Esophagus squamous epithelium (tissue), 5 donors: ENCODE data around the gene SYT2. TPM values are rescaled to one million over a fixed set of nuclear protein-coding genes. Genes with fewer than 3 reads are reported as not detected.
A peak's percentile ranks its signal among the peaks of the same experiment; 100 is the strongest.
"Not testable (repeated sequence)": the region's sequence is repeated elsewhere in the genome, so short reads cannot be mapped to it uniquely, and the experiment has no call there.

Source experiments
- DNase-seq: peaks from one replicate; lab custom pipeline; 2025; lab: John Stamatoyannopoulos, UW
- H3K27ac ChIP-seq, 4 donors: fragments of 200-600 bp; sonication (generic); one replicate each; pipeline ENCODE4 v1.5.1; 2016 to 2019; ENCODE audit warnings: mild to moderate bottlenecking in 1 of 4
- H3K27me3 ChIP-seq, 4 donors: fragments of 200-600 bp; sonication (generic); 1 replicate in 3 of 4; 2 replicates in 1 of 4; pipeline versions ENCODE4 v1.5.1 to v1.6.0; 2017 to 2021; ENCODE audit warnings: antibody characterized with exemption in 1 of 4
- H3K36me3 ChIP-seq, 3 donors: fragments of 200-600 bp; sonication (generic); one replicate each; pipeline ENCODE4 v1.5.1; 2016 to 2019
- H3K4me1 ChIP-seq, 3 donors: fragments of 200-600 bp; sonication (generic); one replicate each; pipeline ENCODE4 v1.5.1; 2017 to 2019
- H3K4me3 ChIP-seq, 4 donors: fragments of 200-600 bp; sonication (generic); 1 replicate in 3 of 4; 2 replicates in 1 of 4; pipeline ENCODE4 v1.5.1; 2016 to 2019; ENCODE audit warnings: mild to moderate bottlenecking in 2 of 4, moderate library complexity in 1 of 4
- H3K9me3 ChIP-seq, 3 donors: fragments of 200-600 bp; sonication (generic); one replicate each; pipeline ENCODE4 v1.5.1; 2016 to 2019
- POLR2A ChIP-seq, 4 donors: fragments of 450-650 bp; IDR thresholded peaks; one replicate each; pipeline ENCODE4 v1.6.1; 2017; ENCODE audit warnings: antibody characterized with exemption in 4 of 4, mild to moderate bottlenecking in 4 of 4, moderate library complexity in 3 of 4
- WGBS, 2 donors: methylation state at CpG; one replicate each; pipeline ENCODE4 v1.1.5; 2018; 5-methylcytosine and 5-hydroxymethylcytosine counted together
- intact Hi-C: fragments of 100-400 bp; cut with DNase I; formaldehyde crosslinking; loops from one replicate; pipeline ENCODE4 v1.15.0; 2022
- total RNA-seq, 4 donors: library from RNA; depleted of rRNA; stranded (reverse); fragments of >200 nt; gene quantifications; one replicate each; pipeline ENCODE4 v1.1.0, GENCODE V29; 2016
- TF ChIP-seq, protein P1 (sequence below), 6 experiments: fragments of 450-650 bp in 4 of 6; fragments of 200-600 bp in 2 of 6; sonication (generic) in 2 of 6; IDR thresholded peaks; one replicate each; pipeline ENCODE4 v1.5.1; 2016 to 2019; ENCODE audit warnings: antibody characterized with exemption in 6 of 6, mild to moderate bottlenecking in 4 of 6, moderate library complexity in 4 of 6
- donor health status: DM: yes; HTN: yes; CAD: no.

Gene SYT2
- total RNA-seq, 4 donors from 2014 or later: not detected

DNA sequence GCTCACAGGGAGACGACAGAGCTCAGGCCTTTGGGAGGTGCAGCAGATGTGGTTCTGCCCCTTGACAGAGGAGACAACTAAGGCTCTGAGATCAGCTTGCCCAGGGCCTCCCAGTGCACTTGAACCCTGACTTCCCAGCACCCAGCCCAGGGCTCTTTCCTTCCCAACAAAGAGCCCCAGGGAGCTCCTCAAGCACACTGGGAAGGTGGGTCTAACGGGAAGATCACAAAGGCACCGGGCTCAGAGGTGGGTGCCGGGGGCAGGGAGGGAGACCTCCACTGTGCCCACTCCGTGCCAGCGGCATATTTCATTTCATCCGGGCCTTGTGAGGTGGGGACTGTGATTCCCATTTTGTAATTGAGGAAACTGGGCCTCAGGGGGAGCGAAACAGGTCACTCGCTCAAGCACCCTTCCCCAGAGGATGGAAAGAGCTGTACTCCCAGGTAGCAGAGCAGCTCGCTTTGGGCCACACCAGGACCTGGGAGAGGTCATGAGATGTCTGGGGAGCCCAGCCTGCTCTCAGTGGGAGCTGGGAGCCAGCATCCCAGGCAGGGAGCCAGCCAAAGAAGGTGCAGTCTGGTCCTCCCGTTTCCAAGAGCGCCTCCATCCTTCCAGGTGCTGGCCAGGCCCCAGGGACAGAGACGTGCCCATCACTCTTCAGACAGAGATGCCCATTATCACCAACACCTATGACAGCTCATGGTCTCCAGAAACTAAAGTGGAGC lies 82.3 kb downstream of the SYT2 start:
- no peak for DNase-seq
- Histone ChIP-seq H3K9me3 (no peaks in the 10 kb centered on the region), H3K27ac (no peak overlapping the region), H3K36me3 (no peaks in the 10 kb centered on the region), H3K4me1 (peaks cover 0 to 19% (median 5%) of the 10 kb centered on the region in 3 donors), H3K4me3 (no peak overlapping the region), H3K27me3 (peaks cover 0 to 57% (median 0%) of the 10 kb centered on the region in 4 donors)
- WGBS, 2 donors: 89 to 94% methylated on average over 1 to 2 of the region's 13 CpGs
- TF ChIP-seq POLR2A (IDR thresholded peaks at IDR 0.05): no peak
- TF ChIP-seq, protein P1, sequence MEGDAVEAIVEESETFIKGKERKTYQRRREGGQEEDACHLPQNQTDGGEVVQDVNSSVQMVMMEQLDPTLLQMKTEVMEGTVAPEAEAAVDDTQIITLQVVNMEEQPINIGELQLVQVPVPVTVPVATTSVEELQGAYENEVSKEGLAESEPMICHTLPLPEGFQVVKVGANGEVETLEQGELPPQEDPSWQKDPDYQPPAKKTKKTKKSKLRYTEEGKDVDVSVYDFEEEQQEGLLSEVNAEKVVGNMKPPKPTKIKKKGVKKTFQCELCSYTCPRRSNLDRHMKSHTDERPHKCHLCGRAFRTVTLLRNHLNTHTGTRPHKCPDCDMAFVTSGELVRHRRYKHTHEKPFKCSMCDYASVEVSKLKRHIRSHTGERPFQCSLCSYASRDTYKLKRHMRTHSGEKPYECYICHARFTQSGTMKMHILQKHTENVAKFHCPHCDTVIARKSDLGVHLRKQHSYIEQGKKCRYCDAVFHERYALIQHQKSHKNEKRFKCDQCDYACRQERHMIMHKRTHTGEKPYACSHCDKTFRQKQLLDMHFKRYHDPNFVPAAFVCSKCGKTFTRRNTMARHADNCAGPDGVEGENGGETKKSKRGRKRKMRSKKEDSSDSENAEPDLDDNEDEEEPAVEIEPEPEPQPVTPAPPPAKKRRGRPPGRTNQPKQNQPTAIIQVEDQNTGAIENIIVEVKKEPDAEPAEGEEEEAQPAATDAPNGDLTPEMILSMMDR (IDR thresholded peaks at IDR 0.05): no peak
- intact Hi-C loops: no loop called here

DNA sequence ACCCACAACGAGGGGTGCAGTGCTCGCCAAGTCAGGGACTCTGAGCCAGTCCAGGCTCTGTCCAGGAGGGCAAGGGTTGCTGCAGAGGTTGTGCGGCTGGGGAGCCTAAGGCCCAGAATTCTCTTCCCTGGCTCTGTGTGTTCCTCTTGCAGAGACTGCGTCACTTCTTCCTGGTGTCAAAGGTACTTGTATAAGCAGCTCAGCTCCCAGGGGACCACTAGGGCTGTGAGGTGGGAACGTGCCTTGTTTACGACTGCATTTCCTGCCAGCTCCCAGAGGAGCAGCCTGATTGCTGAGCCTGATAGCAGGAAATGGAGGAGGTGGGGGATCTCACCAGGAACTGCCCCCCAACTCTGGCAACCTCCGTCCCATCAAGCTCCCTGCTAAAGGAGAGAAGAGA lies 83.2 kb downstream of the SYT2 start:
- H3K27ac ChIP-seq, H3K4me3 ChIP-seq, DNase-seq, intact Hi-C loops, H3K36me3 ChIP-seq, H3K9me3 ChIP-seq: not testable (repeated sequence)
- 100% methylated on average over 1 of the region's 7 CpGs; no CpG with 5 or more reads in 1 of the 2 donors for WGBS, 2 donors
- Histone ChIP-seq H3K27me3 (peaks cover 0 to 60% (median 0%) of the 10 kb centered on the region in 4 donors), H3K4me1 (peaks cover 0 to 23% (median 8%) of the 10 kb centered on the region in 3 donors)

DNA sequence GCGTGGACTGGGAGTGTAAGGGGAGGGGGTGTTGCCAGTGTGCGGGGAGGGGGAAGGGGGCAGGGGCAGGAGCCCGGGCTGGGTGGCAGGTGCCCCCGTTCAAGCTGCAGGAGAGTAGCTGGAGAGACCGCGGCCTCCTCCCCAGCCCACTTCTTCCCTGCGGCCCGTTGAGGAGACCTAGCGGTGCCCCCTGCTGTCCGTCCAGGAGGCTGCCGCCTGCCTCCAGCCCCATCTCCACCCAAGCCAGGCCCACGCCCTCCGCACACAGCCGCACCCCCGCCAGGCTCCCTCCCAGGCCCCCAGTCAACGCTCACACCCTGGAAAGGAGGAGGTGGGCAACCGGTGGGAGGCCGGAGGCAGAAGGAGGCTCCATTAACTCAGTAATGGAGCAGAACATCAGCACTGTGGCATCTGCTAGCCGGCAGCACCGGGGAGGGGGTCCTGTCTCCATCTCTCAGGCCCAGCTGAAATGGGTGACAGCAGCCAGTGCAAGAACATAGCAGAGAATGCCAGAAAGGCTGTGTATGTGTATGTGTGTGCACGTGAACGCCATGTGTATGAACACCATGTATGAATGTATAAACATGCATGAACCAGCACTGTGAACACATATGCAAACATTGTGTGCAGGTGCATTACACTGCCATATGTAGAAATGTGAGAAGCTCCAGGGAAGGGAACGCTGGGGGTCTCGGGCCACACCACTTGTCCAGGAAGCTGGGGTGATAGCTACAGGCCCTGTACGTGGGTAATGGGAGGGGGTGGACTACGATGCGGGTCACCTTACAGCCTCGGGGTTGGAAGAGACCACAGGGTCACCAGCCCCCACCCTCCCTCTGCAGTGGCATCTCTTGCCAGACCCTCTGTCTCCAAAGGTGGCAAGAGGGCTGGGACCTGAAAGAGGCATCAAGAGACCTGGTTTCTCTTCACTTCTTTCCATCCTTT lies 84.6 kb downstream of the SYT2 start:
- H3K36me3 ChIP-seq: no peaks in the 10 kb centered on the region
- WGBS, 2 donors: 65 to 81% methylated on average over 9 of the region's 28 CpGs
- intact Hi-C loops: no loop called here

DNA sequence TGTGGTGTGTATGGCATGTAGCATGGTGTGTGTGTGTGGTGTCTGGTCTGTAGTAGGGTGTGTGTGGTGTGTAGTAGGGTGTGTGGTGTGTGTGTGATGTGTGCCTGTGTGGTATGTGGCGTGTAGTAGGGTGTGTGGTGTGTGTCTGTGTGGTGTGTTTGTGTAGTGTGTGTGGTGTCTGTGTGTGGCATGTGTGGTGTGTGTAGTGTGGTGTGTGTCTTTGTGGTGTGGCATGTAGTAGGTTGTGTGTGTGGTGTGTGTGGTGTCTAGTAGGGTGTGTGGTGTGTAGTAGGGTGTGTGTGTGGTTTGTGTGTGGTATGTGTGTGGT lies 85.5 kb downstream of the SYT2 start:
- no peak overlapping the region for H3K27ac ChIP-seq
- H3K9me3 ChIP-seq: no peaks in the 10 kb centered on the region
- no peak overlapping the region for H3K4me3 ChIP-seq
- DNase-seq: no peak
- peaks cover 0 to 55% (median 0%) of the 10 kb centered on the region in 4 donors for H3K27me3 ChIP-seq
- H3K36me3 ChIP-seq: no peaks in the 10 kb centered on the region
- intact Hi-C loops: no loop called here
- TF ChIP-seq, protein P1 (IDR thresholded peaks at IDR 0.05): no peak
- H3K4me1 ChIP-seq: peaks cover 0 to 23% (median 8%) of the 10 kb centered on the region in 3 donors
- WGBS, 2 donors: 85 to 92% methylated on average over 1 of the region's 1 CpG

More for the DNA sequence above, 84.6 kb downstream of the SYT2 start:
- peaks cover 0 to 23% (median 8%) of the 10 kb centered on the region in 3 donors for H3K4me1 ChIP-seq
- H3K27ac ChIP-seq: no peak overlapping the region
- no peak for TF ChIP-seq POLR2A (IDR thresholded peaks at IDR 0.05)
- TF ChIP-seq, protein P1 (IDR thresholded peaks at IDR 0.05): peak in 5 of 6 experiments; percentile 47 to 68 (median 57)
- no peak overlapping the region for H3K4me3 ChIP-seq
- H3K27me3 ChIP-seq: peaks cover 0 to 55% (median 0%) of the 10 kb centered on the region in 4 donors
- no peak for DNase-seq
- H3K9me3 ChIP-seq: no peaks in the 10 kb centered on the region

DNA sequence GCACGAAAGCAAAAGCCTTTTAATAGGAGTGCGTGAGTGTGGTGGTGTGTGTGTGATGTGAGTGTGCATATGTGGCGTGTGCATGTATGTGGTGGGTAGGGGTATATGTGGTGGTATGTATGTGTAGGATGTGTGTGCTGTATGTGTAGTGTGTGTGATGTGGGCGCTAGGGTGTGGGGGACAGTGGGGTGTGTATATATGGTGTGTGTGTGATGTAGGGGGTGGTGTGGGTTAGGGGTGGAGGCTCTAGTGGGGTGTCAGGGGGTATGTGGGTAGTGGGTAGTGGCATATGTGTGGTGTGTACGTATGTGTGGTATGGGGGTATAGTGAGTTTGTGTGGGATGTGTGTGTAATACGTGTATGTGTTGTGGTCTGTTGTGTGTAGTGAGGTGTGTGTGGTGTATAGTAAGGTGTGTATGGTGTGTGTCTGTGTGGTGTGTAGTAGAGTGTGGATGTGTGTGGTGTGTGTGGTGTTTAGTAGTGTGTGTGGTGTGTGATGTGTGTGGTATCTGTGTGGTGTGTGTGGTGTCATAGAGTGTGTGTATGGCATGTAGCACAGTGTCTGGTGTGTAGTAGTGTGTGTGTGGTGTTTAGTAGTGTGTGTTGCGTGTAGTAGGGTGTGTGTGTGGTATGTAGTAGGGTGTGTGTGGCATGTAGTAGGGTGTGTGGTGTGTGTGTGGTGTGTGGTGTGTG lies 86.0 kb downstream of the SYT2 start:
- Histone ChIP-seq H3K27ac (no peak overlapping the region), H3K4me1 (peaks cover 0 to 27% (median 8%) of the 10 kb centered on the region in 3 donors), H3K27me3 (peaks cover 0 to 57% (median 0%) of the 10 kb centered on the region in 4 donors), H3K9me3 (no peaks in the 10 kb centered on the region), H3K36me3 (no peaks in the 10 kb centered on the region), H3K4me3 (no peak overlapping the region)
- WGBS, 2 donors: 55 to 87% methylated on average over 7 of the region's 7 CpGs
- intact Hi-C loops: no loop called here
- DNase-seq: no peak
- TF ChIP-seq, protein P1 (IDR thresholded peaks at IDR 0.05): no peak
- no peak for TF ChIP-seq POLR2A (IDR thresholded peaks at IDR 0.05)

DNA sequence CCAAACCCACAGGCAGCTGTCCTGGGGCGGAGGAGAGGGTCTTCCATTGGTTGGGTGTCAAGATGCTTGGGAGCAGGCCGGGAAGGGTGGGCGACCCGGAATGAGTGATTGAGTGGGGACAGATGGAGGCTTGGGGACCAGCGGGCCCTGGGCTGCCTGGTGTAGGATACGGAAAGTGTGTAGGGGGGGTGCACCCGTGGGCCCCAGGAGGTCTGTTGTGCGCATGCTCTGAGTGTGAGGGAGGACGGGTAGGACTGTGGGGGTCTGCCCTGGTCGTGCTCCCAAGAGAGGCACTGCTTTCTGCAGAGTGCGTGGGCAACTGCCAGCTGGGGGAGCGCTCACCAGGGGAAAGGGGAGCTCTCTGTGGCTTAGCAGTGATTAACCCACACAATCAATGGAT lies 86.8 kb downstream of the SYT2 start:
- 52 to 68% methylated on average over 6 to 9 of the region's 12 CpGs for WGBS, 2 donors
- H3K27me3 ChIP-seq: peaks cover 0 to 58% (median 0%) of the 10 kb centered on the region in 4 donors
- H3K9me3 ChIP-seq, intact Hi-C loops, H3K36me3 ChIP-seq, DNase-seq: not testable (repeated sequence)
- peak overlapping the region in 2 of 4 donors; percentile 25 to 28 for H3K27ac ChIP-seq
- peaks cover 0 to 28% (median 15%) of the 10 kb centered on the region in 3 donors for H3K4me1 ChIP-seq
- H3K4me3 ChIP-seq: peak overlapping the region in 1 of 4 donors; percentile 6
